Placental epithelial cell (primary cell): Measurements from ENCODE around the gene LIMK1. TPM values are rescaled to one million over a fixed set of nuclear protein-coding genes. Genes with fewer than 3 reads are reported as not detected.

Experiments used
- total RNA-seq: library from RNA; depleted of rRNA; stranded (reverse); fragments of >200 nt; gene quantifications from 2 replicates; pipeline ENCODE4 v1.2.3, GENCODE V29; 2012

Gene LIMK1
- 32.2 and 48.9 TPM in 2 replicates for total RNA-seq

GRCh38 chr7:74083117-74083876 is at the start of gene LIMK1:
LIMK1 (plus strand) TSS chr7:74083804; CDS start chr7:74083991, 187 bp downstream.

Other genes with a start within 250 kb of the LIMK1 start
- 1.6 and 8.2 TPM in 2 replicates for gene METTL27, start 241.3 kb upstream of the LIMK1 start, total RNA-seq
- gene TMEM270, start 222.6 kb upstream of the LIMK1 start, total RNA-seq = not detected in 2 replicates
- 0.22 and 0.39 TPM in 2 replicates for gene ELN, start 55.6 kb upstream of the LIMK1 start, total RNA-seq
- 196 and 320 TPM in 2 replicates for gene EIF4H, start 90.6 kb downstream of the LIMK1 start, total RNA-seq
- gene LAT2, start 126.2 kb downstream of the LIMK1 start, total RNA-seq = under 0.01 and 0.11 TPM in 2 replicates
- gene RFC2, start 170.6 kb downstream of the LIMK1 start, total RNA-seq = 16.7 and 22.0 TPM in 2 replicates
- 7.4 and 17.7 TPM in 2 replicates for gene CLIP2, start 205.6 kb downstream of the LIMK1 start, total RNA-seq